Retinal pigment epithelial cell (primary cell): ENCODE measurements around the gene SLC1A5.

Source experiments
- DNase-seq: peaks from one replicate; pipeline ENCODE4 v3.0.0-alpha.2; 2010; ENCODE audit warnings: low read depth
- H3K4me3 ChIP-seq: 2 replicates; pipeline ENCODE4 v1.5.1; 2011; ENCODE audit warnings: mild to moderate bottlenecking, low read length, control low read depth, moderate library complexity
- CTCF ChIP-seq: conservative IDR thresholded peaks from 2 replicates; pipeline ENCODE4 v1.5.1; 2011; ENCODE audit warnings: low read depth, low read length, control low read depth, inconsistent platforms

The SLC1A5 gene

GRCh38 chr19:46737761-46738171 lies 50.6 kb downstream of the SLC1A5 start:
- TF ChIP-seq CTCF = no peak
- DNase-seq = no peak
- H3K4me3 ChIP-seq = no peak overlapping the region

- no peak for DNase-seq
- no peak for TF ChIP-seq CTCF
- H3K4me3 ChIP-seq = no peak overlapping the region
These were observed 51.1 kb downstream of the SLC1A5 start for GRCh38 chr19:46737298-46737654.

- DNase-seq = no peak
- no peak overlapping the region for H3K4me3 ChIP-seq
- no peak for TF ChIP-seq CTCF
These were observed 51.7 kb downstream of the SLC1A5 start for GRCh38 chr19:46736531-46737297.

- no peak for DNase-seq
- TF ChIP-seq CTCF = no peak
- no peak overlapping the region for H3K4me3 ChIP-seq
These were observed 54.6 kb downstream of the SLC1A5 start for GRCh38 chr19:46733690-46734292.

GRCh38 chr19:46732966-46733689 lies 55.3 kb downstream of the SLC1A5 start:
- no peak for TF ChIP-seq CTCF
- H3K4me3 ChIP-seq = no peak overlapping the region
- no peak for DNase-seq

GRCh38 chr19:46732172-46732938 lies 56.0 kb downstream of the SLC1A5 start:
- no peak for DNase-seq
- TF ChIP-seq CTCF = no peak
- H3K4me3 ChIP-seq = no peak overlapping the region
